Osteoblast (primary cell): ENCODE measurements around the gene SYNM. TPM values are rescaled to one million over a fixed set of nuclear protein-coding genes. Genes with fewer than 3 reads are reported as not detected.

Experiments used
- DNase-seq: peaks from one replicate; pipeline ENCODE4 v3.0.0; 2011; ENCODE audit warnings: low spot score, mixed read lengths; ENCODE audit not compliant: insufficient read length; ENCODE audit errors: missing footprints
- H2AFZ ChIP-seq: 2 replicates; pipeline ENCODE4 v1.6.0; 2011; ENCODE audit warnings: mild to moderate bottlenecking, low read length
- H3K27ac ChIP-seq: 2 replicates; pipeline ENCODE4 v1.5.1; 2011; ENCODE audit warnings: mild to moderate bottlenecking, low read depth, low read length, moderate library complexity
- H3K27me3 ChIP-seq: 2 replicates; pipeline ENCODE4 v1.6.0; 2012; ENCODE audit warnings: mild to moderate bottlenecking, control low read depth, inconsistent platforms, low read length, moderate library complexity; ENCODE audit not compliant: insufficient read depth
- H3K36me3 ChIP-seq: 2 replicates; pipeline ENCODE4 v1.5.1; 2011; ENCODE audit warnings: mild to moderate bottlenecking, low read length, control low read depth, moderate library complexity; ENCODE audit not compliant: insufficient read depth
- H3K4me1 ChIP-seq: 2 replicates; pipeline ENCODE4 v1.5.1; 2011; ENCODE audit warnings: mild to moderate bottlenecking, low read length, control low read depth, moderate library complexity; ENCODE audit not compliant: insufficient read depth
- H3K4me2 ChIP-seq: 2 replicates; pipeline ENCODE4 v1.6.0; 2011; ENCODE audit warnings: mild to moderate bottlenecking, low read length; ENCODE audit not compliant: insufficient read depth
- H3K4me3 ChIP-seq: fragments of 200-600 bp; sonication (generic); 3 replicates; pipeline ENCODE4 v1.5.1; 2012; ENCODE audit warnings: mild to moderate bottlenecking, low read length, inconsistent platforms; ENCODE audit not compliant: insufficient read depth
- H3K79me2 ChIP-seq: 2 replicates; pipeline ENCODE4 v1.6.0; 2012; ENCODE audit warnings: mild to moderate bottlenecking, low read length, control low read depth, inconsistent platforms; ENCODE audit not compliant: insufficient read depth
- H3K9me3 ChIP-seq: 2 replicates; pipeline ENCODE4 v1.5.1; 2011; ENCODE audit warnings: low read depth, low read length, control low read depth
- H4K20me1 ChIP-seq: 2 replicates; pipeline ENCODE4 v1.6.0; 2012; ENCODE audit warnings: mild to moderate bottlenecking, low read length, control low read depth; ENCODE audit not compliant: insufficient read depth
- total RNA-seq: library from RNA; depleted of rRNA; stranded (reverse); fragments of >200 nt; gene quantifications from 2 replicates; pipeline ENCODE4 v1.2.3, GENCODE V29; 2012
- TF ChIP-seq, protein P1 (sequence below): IDR thresholded peaks from 2 replicates; pipeline ENCODE4 v1.5.1; 2011; ENCODE audit warnings: mild to moderate bottlenecking, low read depth, low read length, moderate library complexity; ENCODE audit errors: extremely low read depth

Gene SYNM
- total RNA-seq, 1 donor: 4.0 TPM

DNA sequence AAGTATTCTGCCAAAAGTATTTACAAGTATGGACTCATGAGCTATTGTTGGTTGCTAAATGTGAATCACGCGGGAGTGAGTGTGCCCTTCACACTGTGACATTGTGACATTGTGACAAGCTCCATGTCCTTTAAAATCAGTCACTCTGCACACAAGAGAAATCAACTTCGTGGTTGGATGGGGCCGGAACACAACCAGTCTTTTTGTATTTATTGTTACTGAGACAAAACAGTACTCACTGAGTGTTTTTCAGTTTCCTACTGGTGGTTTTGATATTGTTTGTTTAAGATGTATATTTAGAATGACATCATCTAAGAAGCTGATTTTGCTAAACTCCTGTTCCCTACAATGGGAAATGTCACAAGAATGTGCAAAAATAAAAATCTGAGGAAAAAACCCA, 30.3 kb downstream of the SYNM start:
- TF ChIP-seq, protein P1, sequence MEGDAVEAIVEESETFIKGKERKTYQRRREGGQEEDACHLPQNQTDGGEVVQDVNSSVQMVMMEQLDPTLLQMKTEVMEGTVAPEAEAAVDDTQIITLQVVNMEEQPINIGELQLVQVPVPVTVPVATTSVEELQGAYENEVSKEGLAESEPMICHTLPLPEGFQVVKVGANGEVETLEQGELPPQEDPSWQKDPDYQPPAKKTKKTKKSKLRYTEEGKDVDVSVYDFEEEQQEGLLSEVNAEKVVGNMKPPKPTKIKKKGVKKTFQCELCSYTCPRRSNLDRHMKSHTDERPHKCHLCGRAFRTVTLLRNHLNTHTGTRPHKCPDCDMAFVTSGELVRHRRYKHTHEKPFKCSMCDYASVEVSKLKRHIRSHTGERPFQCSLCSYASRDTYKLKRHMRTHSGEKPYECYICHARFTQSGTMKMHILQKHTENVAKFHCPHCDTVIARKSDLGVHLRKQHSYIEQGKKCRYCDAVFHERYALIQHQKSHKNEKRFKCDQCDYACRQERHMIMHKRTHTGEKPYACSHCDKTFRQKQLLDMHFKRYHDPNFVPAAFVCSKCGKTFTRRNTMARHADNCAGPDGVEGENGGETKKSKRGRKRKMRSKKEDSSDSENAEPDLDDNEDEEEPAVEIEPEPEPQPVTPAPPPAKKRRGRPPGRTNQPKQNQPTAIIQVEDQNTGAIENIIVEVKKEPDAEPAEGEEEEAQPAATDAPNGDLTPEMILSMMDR: no peak
- Histone ChIP-seq H3K79me2 (no peaks in the 10 kb centered on the region), H3K4me1 (peaks cover 7% of the 10 kb centered on the region), H3K36me3 (peaks cover 4% of the 10 kb centered on the region), H4K20me1 (no peaks in the 10 kb centered on the region), H3K27ac (no peak overlapping the region), H3K9me3 (no peaks in the 10 kb centered on the region), H3K4me3 (no peak overlapping the region), H3K4me2 (no peak overlapping the region), H3K27me3 (no peaks in the 10 kb centered on the region), H2AFZ (no peak overlapping the region)
- no peak for DNase-seq

DNA sequence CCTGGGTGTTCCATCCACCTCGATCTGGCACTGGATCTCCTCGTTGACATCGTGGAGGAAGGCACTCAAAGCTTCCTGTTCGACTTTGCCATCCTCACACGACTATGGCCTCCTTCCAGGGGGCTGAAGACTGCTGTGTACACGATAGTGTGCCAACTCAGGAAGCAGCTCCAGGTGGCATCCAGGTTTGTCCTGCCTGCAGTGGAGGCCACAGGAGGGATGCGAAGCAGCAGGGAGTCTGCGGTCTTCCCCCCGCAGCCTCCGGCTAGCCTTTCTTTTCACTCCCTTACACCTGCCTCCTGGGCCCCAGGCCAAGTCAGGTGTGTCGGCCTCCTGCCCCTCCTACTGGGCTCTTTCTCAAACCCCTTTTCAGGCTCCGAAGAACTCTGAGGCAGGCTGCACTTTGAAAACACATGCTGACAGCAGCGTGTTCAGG, 32.2 kb downstream of the SYNM start:
- Histone ChIP-seq H3K79me2 (no peaks in the 10 kb centered on the region), H3K36me3 (peaks cover 4% of the 10 kb centered on the region), H4K20me1 (no peaks in the 10 kb centered on the region), H3K4me2 (no peak overlapping the region), H3K4me1 (peaks cover 7% of the 10 kb centered on the region), H3K4me3 (no peak overlapping the region), H3K27me3 (no peaks in the 10 kb centered on the region), H3K9me3 (no peaks in the 10 kb centered on the region), H3K27ac (no peak overlapping the region), H2AFZ (no peak overlapping the region)
- TF ChIP-seq, protein P1: no peak
- DNase-seq: no peak

DNA sequence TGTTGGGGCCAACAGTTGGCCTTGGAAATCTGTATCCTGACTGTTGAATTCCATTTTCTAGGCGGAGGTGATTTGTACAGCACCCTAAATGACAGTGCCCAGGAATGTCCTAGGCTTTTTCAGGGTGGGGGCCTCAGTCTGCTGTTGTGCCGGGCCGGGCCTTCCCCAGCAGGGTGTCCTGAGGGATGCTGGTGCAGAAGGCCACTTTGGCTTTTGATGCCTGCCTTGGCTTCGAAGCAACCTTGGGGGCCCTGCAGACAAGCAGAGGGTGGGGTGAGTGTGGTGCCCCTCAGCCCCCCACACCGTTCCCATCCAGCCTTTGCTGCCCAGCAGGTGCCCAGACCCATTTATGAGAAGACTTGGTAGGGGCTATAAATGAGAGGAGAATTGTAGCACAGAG, 33.0 kb downstream of the SYNM start:
- TF ChIP-seq, protein P1: no peak
- no peaks in the 10 kb centered on the region for H4K20me1 ChIP-seq
- H3K36me3 ChIP-seq: peaks cover 4% of the 10 kb centered on the region

DNA sequence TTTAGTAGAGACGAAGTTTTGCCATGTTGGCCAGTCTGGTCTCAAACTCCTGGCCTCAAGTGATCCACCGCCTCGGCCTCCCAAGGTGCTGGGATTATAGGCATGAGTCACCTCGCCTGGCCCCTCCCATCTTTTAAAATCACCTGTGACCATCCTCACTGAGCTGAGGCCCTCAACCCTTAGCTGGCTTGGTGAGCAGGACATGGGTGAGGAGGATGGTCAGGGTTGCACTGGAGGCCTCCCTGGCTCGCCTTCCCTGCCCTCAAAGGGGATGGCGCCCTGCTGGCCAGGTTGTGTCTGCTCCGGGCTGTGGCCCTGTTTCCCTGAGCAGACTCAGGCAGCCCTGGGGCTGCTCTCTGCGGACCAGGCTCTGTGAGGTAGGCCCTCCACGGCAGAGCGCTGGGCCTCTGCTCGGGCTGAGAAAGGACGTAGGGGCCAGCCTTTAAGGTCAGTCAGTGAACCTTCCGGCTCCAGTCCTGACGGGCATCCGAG, 33.7 kb downstream of the SYNM start:
- Histone ChIP-seq H3K9me3 (no peaks in the 10 kb centered on the region), H3K36me3 (peaks cover 4% of the 10 kb centered on the region)
- TF ChIP-seq, protein P1: no peak

More for the DNA sequence above, 33.0 kb downstream of the SYNM start:
- H3K4me2 ChIP-seq: no peak overlapping the region
- no peaks in the 10 kb centered on the region for H3K79me2 ChIP-seq
- no peak overlapping the region for H2AFZ ChIP-seq
- no peak overlapping the region for H3K4me3 ChIP-seq
- DNase-seq: no peak
- H3K27ac ChIP-seq: no peak overlapping the region
- H3K4me1 ChIP-seq: peaks cover 7% of the 10 kb centered on the region
- no peaks in the 10 kb centered on the region for H3K27me3 ChIP-seq
- H3K9me3 ChIP-seq: no peaks in the 10 kb centered on the region

More for the DNA sequence above, 33.7 kb downstream of the SYNM start:
- DNase-seq: no peak
- no peaks in the 10 kb centered on the region for H4K20me1 ChIP-seq
- H3K4me2 ChIP-seq: no peak overlapping the region
- H3K4me3 ChIP-seq: no peak overlapping the region
- no peak overlapping the region for H2AFZ ChIP-seq
- no peaks in the 10 kb centered on the region for H3K79me2 ChIP-seq
- H3K27ac ChIP-seq: no peak overlapping the region
- peaks cover 7% of the 10 kb centered on the region for H3K4me1 ChIP-seq
- no peaks in the 10 kb centered on the region for H3K27me3 ChIP-seq
